Loucy (cell line): ENCODE results near the gene F7.

Source experiments
- EZH2phosphoT487 ChIP-seq: fragments of 200-600 bp; IDR thresholded peaks from 2 replicates; pipeline ENCODE4 v1.6.1; 2018; ENCODE audit warnings: antibody characterized with exemption, mild to moderate bottlenecking, moderate library complexity, borderline replicate concordance
- TF ChIP-seq, protein P1 (sequence below): fragments of 200-600 bp; sonication (generic); conservative IDR thresholded peaks from 2 replicates; pipeline ENCODE4 v1.5.1; 2014; ENCODE audit warnings: mild to moderate bottlenecking, antibody characterized with exemption, low read length

DNA sequence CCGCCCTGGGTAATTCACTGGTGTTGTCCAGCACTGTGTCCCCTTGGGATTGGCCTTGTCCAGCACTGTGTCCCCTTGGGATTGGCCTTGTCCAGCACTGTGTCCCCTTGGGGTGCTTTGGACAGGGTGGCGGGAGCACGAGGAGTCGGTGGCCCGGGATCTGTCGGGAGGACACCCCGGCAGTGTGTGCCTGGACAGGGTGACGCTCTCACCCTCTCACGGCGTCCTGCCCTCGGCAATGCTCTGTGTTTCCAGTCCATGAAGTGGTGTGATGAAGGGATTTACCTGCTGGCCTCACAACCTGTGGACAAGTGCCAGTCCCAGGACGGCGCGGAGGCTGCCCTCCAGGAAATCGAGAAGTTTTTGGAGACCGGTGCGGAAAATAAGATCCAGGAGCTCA is 29.9 kb upstream of the F7 start:
- TF ChIP-seq, protein P1, sequence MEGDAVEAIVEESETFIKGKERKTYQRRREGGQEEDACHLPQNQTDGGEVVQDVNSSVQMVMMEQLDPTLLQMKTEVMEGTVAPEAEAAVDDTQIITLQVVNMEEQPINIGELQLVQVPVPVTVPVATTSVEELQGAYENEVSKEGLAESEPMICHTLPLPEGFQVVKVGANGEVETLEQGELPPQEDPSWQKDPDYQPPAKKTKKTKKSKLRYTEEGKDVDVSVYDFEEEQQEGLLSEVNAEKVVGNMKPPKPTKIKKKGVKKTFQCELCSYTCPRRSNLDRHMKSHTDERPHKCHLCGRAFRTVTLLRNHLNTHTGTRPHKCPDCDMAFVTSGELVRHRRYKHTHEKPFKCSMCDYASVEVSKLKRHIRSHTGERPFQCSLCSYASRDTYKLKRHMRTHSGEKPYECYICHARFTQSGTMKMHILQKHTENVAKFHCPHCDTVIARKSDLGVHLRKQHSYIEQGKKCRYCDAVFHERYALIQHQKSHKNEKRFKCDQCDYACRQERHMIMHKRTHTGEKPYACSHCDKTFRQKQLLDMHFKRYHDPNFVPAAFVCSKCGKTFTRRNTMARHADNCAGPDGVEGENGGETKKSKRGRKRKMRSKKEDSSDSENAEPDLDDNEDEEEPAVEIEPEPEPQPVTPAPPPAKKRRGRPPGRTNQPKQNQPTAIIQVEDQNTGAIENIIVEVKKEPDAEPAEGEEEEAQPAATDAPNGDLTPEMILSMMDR, result no peak
- no peak for TF ChIP-seq EZH2phosphoT487
